Panc1 (cell line): Measurements from ENCODE around the gene NEK4.

Experiments used
- CTCF ChIP-seq: fragments of 450-650 bp; IDR thresholded peaks from 2 replicates; pipeline ENCODE4 v1.5.1; 2017; ENCODE audit warnings: mild to moderate bottlenecking
- REST ChIP-seq, 2 experiments: IDR thresholded peaks; 2 replicates each; pipeline ENCODE4 v1.6.1; 2011 to 2012; ENCODE audit warnings: low read depth in 2 of 2, control low read depth in 1 of 2, low read length in 1 of 2, mild to moderate bottlenecking in 1 of 2, moderate library complexity in 1 of 2; ENCODE audit not compliant: insufficient read depth in 1 of 2

GRCh38 chr3:52789746-52790040 lies 19.0 kb upstream of the NEK4 start:
- TF ChIP-seq CTCF (no peak), REST (IDR thresholded peaks at IDR 0.05; ENCODE audit: insufficient read depth in 1 of 2, low read depth in 2 of 2, low read length in 1 of 2) (no peak)
